Gastroesophageal sphincter (tissue), 3 donors: ENCODE results near the gene PIGS.

Source experiments
- CTCF ChIP-seq, 4 experiments: fragments of 200-600 bp in 2 of 4; fragments of 450-650 bp in 2 of 4; sonication (generic) in 1 of 4; IDR thresholded peaks; one replicate each; pipeline ENCODE4 v1.5.1; 2017 to 2019; ENCODE audit warnings: antibody characterized with exemption in 4 of 4, mild to moderate bottlenecking in 2 of 4, moderate library complexity in 2 of 4
- EP300 ChIP-seq: sonication (generic); formaldehyde crosslinking; IDR thresholded peaks from one replicate; pipeline ENCODE4 v1.6.1; 2017; ENCODE audit warnings: antibody characterized with exemption, mild to moderate bottlenecking
- POLR2A ChIP-seq, 2 donors: fragments of 450-650 bp; IDR thresholded peaks; one replicate each; pipeline ENCODE4 v1.6.1; 2017; ENCODE audit warnings: antibody characterized with exemption in 2 of 2, mild to moderate bottlenecking in 2 of 2, moderate library complexity in 1 of 2

GRCh38 chr17:28505986-28506665, 65.2 kb downstream of the PIGS start, which contains the start of gene FOXN1:
- TF ChIP-seq CTCF (IDR thresholded peaks at IDR 0.05) (no peak), EP300 (no peak), POLR2A (IDR thresholded peaks at IDR 0.05) (no peak)
